HepG2 (cell line): ENCODE data around the gene TEX12. TPM values are rescaled to one million over a fixed set of nuclear protein-coding genes. Genes with fewer than 3 reads are reported as not detected.

ENCODE experiments used
- ATAC-seq: fragments of 200-7000 bp; cut with Tn5 transposase; 3 replicates; pipeline ENCODE4 v1.9.1; 2020; ENCODE audit warnings: mild to moderate bottlenecking, moderate library complexity
- BruUV-seq: library from RNA; stranded (reverse); fragments of 400-500 nt; replicated peaks from 2 replicates; lab custom pipeline; 2021; lab: Mats Ljungman, UMichigan
- CTCF ChIA-PET: fragments of 300-600 bp; formaldehyde crosslinking; extraction: SDS; loops from one replicate; lab custom pipeline; 2021; ENCODE audit warnings: low total read pairs, inconsistent platforms, low intra/inter-chr PET ratio; lab: Yijun Ruan, JAX
- POLR2A ChIA-PET: fragments of 350-600 bp; sonication (Branson Sonifier 250); formaldehyde crosslinking; loops from one replicate; lab custom pipeline; 2020; ENCODE audit warnings: antibody characterized with exemption, inconsistent platforms; lab: Yijun Ruan, JAX
- DNase-seq: peaks from one replicate; pipeline ENCODE4 v3.0.0-alpha.2; 2015; ENCODE audit warnings: low spot score
- FAIRE-seq: peaks from 3 replicates; lab custom pipeline; 2011; peaks lifted over from hg19 to GRCh38; lab: Jason Lieb, UNC
- H2AFZ ChIP-seq: one replicate; pipeline ENCODE4 v1.6.1; 2011; ENCODE audit warnings: low read length, inconsistent platforms
- H3K27ac ChIP-seq: fragments of 300-600 bp; 3 replicates; pipeline ENCODE4 v1.8.0; 2011; ENCODE audit warnings: mixed run types, mild to moderate bottlenecking, mixed read lengths, low read length, inconsistent platforms; ENCODE audit not compliant: insufficient read depth; ENCODE audit errors: extremely low read length
- H3K27me3 ChIP-seq, 2 experiments: fragments of 200-600 bp in 1 of 2; 2 replicates in 1 of 2; 3 replicates in 1 of 2; pipeline versions ENCODE4 v1.6.0 to v1.8.0; 2011; ENCODE audit warnings: low read length in 2 of 2, mild to moderate bottlenecking in 2 of 2, moderate library complexity in 2 of 2, inconsistent platforms in 1 of 2; ENCODE audit not compliant: insufficient read depth in 2 of 2, control insufficient read depth in 1 of 2
- H3K36me3 ChIP-seq, 2 experiments: fragments of 200-600 bp in 1 of 2; replicated peaks in 1 of 2; 2 replicates in 1 of 2; 3 replicates in 1 of 2; pipeline versions ENCODE4 v1.5.1 to v1.8.0; 2011; ENCODE audit warnings: low read length in 2 of 2, inconsistent platforms in 1 of 2; ENCODE audit not compliant: insufficient read depth in 2 of 2, control insufficient read depth in 1 of 2
- H3K4me1 ChIP-seq: 2 replicates; pipeline ENCODE4 v1.5.1; 2012; ENCODE audit warnings: low read length, inconsistent platforms; ENCODE audit not compliant: insufficient read depth
- H3K4me2 ChIP-seq: 2 replicates; pipeline ENCODE4 v1.6.0; 2011; ENCODE audit warnings: low read depth, low read length, inconsistent platforms
- H3K4me3 ChIP-seq, 3 experiments: fragments of 200-600 bp in 1 of 3; sonication (generic), shearing (Covaris generic) in 1 of 3; replicated peaks in 1 of 3; 2 replicates each; pipeline ENCODE4 v1.5.1; 2011 to 2016; ENCODE audit warnings: low read length in 3 of 3, inconsistent platforms in 2 of 3, low read depth in 2 of 3, mild to moderate bottlenecking in 2 of 3, control low read depth in 1 of 3, mixed read lengths in 1 of 3; ENCODE audit not compliant: insufficient read depth in 1 of 3
- H3K79me2 ChIP-seq: one replicate; pipeline ENCODE4 v1.6.1; 2011; ENCODE audit warnings: low read length, inconsistent platforms; ENCODE audit not compliant: insufficient read depth
- H3K9ac ChIP-seq: 2 replicates; pipeline ENCODE4 v1.6.0; 2011; ENCODE audit warnings: mild to moderate bottlenecking, low read depth, low read length, inconsistent platforms; ENCODE audit not compliant: insufficient read depth
- H3K9me3 ChIP-seq: 2 replicates; pipeline ENCODE4 v1.5.1; 2012; ENCODE audit warnings: mild to moderate bottlenecking, low read length
- H4K20me1 ChIP-seq: 2 replicates; pipeline ENCODE4 v1.6.0; 2011; ENCODE audit warnings: inconsistent platforms, mild to moderate bottlenecking, low read length, moderate library complexity; ENCODE audit not compliant: insufficient read depth
- GLI4 ChIP-seq: sonication (generic); formaldehyde crosslinking; IDR thresholded peaks from 2 replicates; pipeline ENCODE4 v1.5.1; 2020; ENCODE audit warnings: missing genetic modification reagents, mild to moderate bottlenecking, moderate library complexity, borderline replicate concordance
- HOXA9 ChIP-seq: sonication (generic); formaldehyde crosslinking; IDR thresholded peaks from 2 replicates; pipeline ENCODE4 v1.8.1; 2022; ENCODE audit warnings: missing genetic modification reagents, mild to moderate bottlenecking, moderate library complexity, borderline replicate concordance
- KLF16 ChIP-seq, 2 experiments: sonication (generic) in 1 of 2; formaldehyde crosslinking in 1 of 2; IDR thresholded peaks; 2 replicates each; pipeline versions ENCODE4 v1.6.1 to v1.8.0; 2016 to 2023; ENCODE audit warnings: missing genetic modification reagents in 2 of 2, missing compliant biosample characterization in 1 of 2
- MYPOP ChIP-seq: sonication (generic); formaldehyde crosslinking; IDR thresholded peaks from 2 replicates; pipeline ENCODE4 v1.8.1; 2023; ENCODE audit warnings: mild to moderate bottlenecking, moderate library complexity, missing genetic modification reagents
- STAT6 ChIP-seq: sonication (generic); formaldehyde crosslinking; IDR thresholded peaks from 2 replicates; pipeline ENCODE4 v1.4.0; 2020; ENCODE audit warnings: missing genetic modification reagents, mild to moderate bottlenecking, borderline replicate concordance
- ZBTB7B ChIP-seq: sonication (generic); formaldehyde crosslinking; IDR thresholded peaks from 2 replicates; pipeline ENCODE4 v1.4.0; 2020; ENCODE audit warnings: missing genetic modification reagents
- ZNF143 ChIP-seq: sonication (generic); formaldehyde crosslinking; IDR thresholded peaks from 2 replicates; pipeline ENCODE4 v1.4.0; 2020; ENCODE audit warnings: missing genetic modification reagents
- ZNF484 ChIP-seq: sonication (generic); formaldehyde crosslinking; IDR thresholded peaks from 2 replicates; pipeline ENCODE4 v1.5.1; 2020; ENCODE audit warnings: mild to moderate bottlenecking, low read depth, missing genetic modification reagents, borderline replicate concordance
- ZNF879 ChIP-seq: sonication (generic); formaldehyde crosslinking; IDR thresholded peaks from 2 replicates; pipeline ENCODE4 v1.8.1; 2023; ENCODE audit warnings: missing genetic modification reagents
- ZSCAN29 ChIP-seq: sonication (generic); formaldehyde crosslinking; conservative IDR thresholded peaks from 2 replicates; pipeline ENCODE4 v1.4.0; 2020; ENCODE audit warnings: mild to moderate bottlenecking, missing genetic modification reagents
- whole genome bisulfite sequencing: methylation state at CpG from one replicate; pipeline ENCODE4 v1.1.6; 2017; ENCODE audit warnings: low lambda C conversion rate; 5-methylcytosine and 5-hydroxymethylcytosine counted together
- in situ Hi-C: cut with HindIII; loops from 2 replicates; pipeline ENCODE4 v1.10.0; 2017; ENCODE audit warnings: low pct_unique_long_range_greater_than_20kb; ENCODE audit not compliant: extremely low pct_ligation_motif_present
- intact Hi-C: fragments of 100-400 bp; cut with micrococcal nuclease; formaldehyde crosslinking; loops from one replicate; pipeline ENCODE4 v1.10.0; 2022; ENCODE audit not compliant: unreplicated experiment
- polyA plus RNA-seq, 8 experiments: library from polyadenylated mRNA; depleted of rRNA in 3 of 8; stranded (reverse) in 7 of 8; unstranded in 1 of 8; fragments of >200 nt; fragmentation: Illumina TruSeq in 4 of 8; extraction: Trizol in 4 of 8; gene quantifications; 2 replicates each; pipeline versions ENCODE4 v1.2.1 to v1.2.3, GENCODE V29; 2011 to 2016; ENCODE audit warnings: low read depth in 4 of 8, missing spikeins in 1 of 8, mixed read lengths in 1 of 8; ENCODE audit not compliant: insufficient read depth in 1 of 8
- total RNA-seq, 5 experiments: library from RNA; depleted of rRNA; stranded (reverse); fragments of >200 nt; fragmentation: Illumina TruSeq; extraction: Trizol; gene quantifications; 2 replicates each; pipeline ENCODE4 v1.2.3, GENCODE V29; 2016; ENCODE audit warnings: low read depth in 1 of 5

The TEX12 gene
- total and polyA plus RNA-seq, 2 of the 13 experiments (the other 11 are each of a cell fraction or from before 2014, with no cell fraction given): not detected

GRCh38 chr11:112178936-112179335 is 11.8 kb downstream of the TEX12 start:
- in situ Hi-C loops (loop anchor here (5.0 kb wide), 1 partner anchor 67 kb away; no protein-coding TSS in a partner anchor), intact Hi-C loops (no loop called here)
- Histone ChIP-seq H4K20me1 (no peaks in the 10 kb centered on the region), H3K9me3 (no peaks in the 10 kb centered on the region), H3K79me2 (no peaks in the 10 kb centered on the region), H3K9ac (no peak overlapping the region), H3K4me3 (no peak overlapping the region), H3K36me3 (no peaks in the 10 kb centered on the region), H3K27me3 (no peaks in the 10 kb centered on the region; a peak in 1 of 5 replicates), H3K27ac (no peak overlapping the region), H3K4me1 (peaks cover 13% of the 10 kb centered on the region), H3K4me2 (no peak overlapping the region), H2AFZ (no peak overlapping the region)
- BruUV-seq: no TSS peak
- ATAC-seq (no peak), FAIRE-seq (no peak), DNase-seq (no peak)
- CTCF ChIA-PET: no interaction called here
- WGBS: 65% methylated on average over 3 of the region's 3 CpGs
- POLR2A ChIA-PET: no interaction called here
- TF ChIP-seq ZNF879 (CRISPR knock-in tag) (no peak), ZNF143 (CRISPR knock-in tag) (no peak), MYPOP (CRISPR knock-in tag) (no peak), STAT6 (CRISPR knock-in tag) (no peak), ZNF484 (CRISPR knock-in tag) (no peak), ZBTB7B (CRISPR knock-in tag) (no peak), KLF16 (CRISPR knock-in tag; IDR thresholded peaks at IDR 0.05) (no peak), HOXA9 (no peak), ZSCAN29 (CRISPR knock-in tag) (no peak), GLI4 (no peak)
- TF ChIP-seq, all 625 proteins: peak for 0
